GM19240 (cell line): ENCODE data around the gene AQP3.
"Not testable (repeated sequence)": the region's sequence is repeated elsewhere in the genome, so short reads cannot be mapped to it uniquely, and the experiment has no call there.

Source experiments
- DNase-seq: peaks from one replicate; pipeline ENCODE4 v3.0.0; 2011; ENCODE audit warnings: low spot score; ENCODE audit not compliant: insufficient read length

The AQP3 gene

DNA sequence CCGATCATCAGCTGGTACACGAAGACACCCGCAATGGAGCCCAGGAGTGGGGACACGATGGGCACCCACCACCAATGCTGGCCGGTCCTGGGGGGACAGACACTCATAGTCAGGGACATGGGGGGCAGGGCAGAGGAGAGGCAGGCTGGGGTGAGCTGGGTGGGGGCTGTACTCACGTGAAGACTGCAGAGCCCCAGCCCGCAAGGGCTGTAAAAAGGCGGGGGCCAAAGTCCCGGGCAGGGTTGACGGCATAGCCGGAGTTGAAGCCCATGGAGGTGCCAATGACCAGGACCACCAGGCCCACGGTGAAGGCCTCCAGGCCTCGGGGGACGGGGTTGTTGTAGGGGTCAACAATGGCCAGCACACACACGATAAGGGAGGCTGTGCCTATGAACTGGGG, 5.3 kb downstream of the AQP3 start:
- DNase-seq = no peak

GRCh38 chr9:33440609-33441008, 6.8 kb downstream of the AQP3 start:
- no peak for DNase-seq

DNA sequence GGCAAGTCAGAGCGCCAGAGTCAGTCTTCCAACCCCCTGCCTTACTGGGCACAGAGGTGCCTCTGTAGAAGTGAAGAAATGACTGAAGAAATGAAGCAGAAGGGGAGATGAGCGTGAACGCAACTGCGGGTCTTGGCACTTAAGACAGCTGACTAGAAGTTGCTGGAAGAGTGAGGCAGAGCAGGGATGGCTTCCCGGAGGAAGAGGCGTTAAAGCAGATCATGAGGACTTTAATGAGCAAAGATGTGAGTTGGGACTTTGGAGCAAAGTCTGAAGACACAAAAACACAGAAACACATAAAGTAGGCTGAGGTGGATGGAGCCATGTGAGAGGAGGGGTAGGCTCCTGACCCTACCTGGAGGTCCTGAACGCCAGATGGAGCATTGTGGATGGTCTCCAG, 7.2 kb downstream of the AQP3 start:
- DNase-seq = no peak

- DNase-seq = no peak
Observed at GRCh38 chr9:33439731-33440130, 7.7 kb downstream of the AQP3 start.

GRCh38 chr9:33438926-33439680, 8.3 kb downstream of the AQP3 start:
- DNase-seq = no peak

DNA sequence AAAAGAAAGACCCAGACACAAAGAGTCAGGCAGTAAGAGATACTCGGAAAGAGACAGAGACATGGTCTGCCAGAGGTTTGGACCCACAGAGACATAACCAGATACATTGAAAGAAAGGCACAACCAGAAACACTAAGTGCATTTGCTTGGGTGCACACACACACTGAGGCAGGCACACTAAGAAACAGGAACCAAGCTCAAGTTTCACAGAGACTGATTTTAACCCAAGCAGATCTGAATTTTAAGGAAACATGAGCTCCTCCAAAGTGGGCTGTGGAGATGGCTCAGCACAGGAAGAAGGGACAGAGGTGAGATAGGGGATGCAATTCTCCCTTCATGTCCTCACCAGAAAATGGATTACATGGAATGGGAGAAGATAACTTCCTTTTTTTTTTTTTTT, 9.5 kb downstream of the AQP3 start:
- no peak for DNase-seq

DNA sequence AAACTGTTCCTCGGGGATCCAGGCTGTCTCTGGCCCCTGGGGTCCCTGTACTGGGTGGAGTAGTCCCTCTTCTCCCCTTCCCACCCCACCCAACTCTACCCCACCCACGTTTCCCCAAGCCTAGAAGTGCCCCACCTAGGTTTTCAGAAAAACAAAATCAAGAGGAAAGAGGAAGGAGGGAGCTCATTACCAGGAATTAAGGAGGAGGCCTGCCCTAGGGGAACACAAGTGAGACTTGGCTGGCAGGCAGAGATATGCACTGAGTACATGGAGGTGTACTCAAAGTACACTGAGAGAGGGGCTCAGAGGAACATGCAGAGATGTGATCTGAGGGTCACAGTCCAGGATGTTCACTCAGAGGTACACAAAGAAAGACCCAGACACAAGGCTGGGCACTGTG, 10.2 kb downstream of the AQP3 start:
- DNase-seq = no peak

- DNase-seq = no peak
Observed at GRCh38 chr9:33436445-33436844, 10.9 kb downstream of the AQP3 start.

DNA sequence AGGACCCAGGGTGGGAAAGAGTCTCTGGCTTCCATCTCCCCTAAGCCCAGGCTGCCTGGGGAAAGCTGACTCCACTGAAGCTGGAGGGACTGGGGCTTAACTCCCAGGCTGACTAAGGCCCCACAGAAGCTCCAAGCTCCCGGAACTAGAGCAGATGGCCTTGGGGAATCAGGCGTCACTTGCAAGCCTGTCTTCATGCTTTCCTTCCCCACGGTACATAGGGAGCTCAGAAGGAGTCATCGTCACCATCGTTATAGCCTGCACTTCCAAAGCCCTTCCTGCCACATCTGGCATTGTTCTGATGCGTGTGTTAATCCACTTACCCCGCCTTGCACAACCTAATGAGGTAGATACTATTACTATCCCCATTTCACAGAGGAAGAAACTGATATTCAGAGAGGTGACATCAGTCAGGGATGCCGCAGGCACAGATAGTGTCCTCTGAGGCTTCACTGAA, 11.5 kb downstream of the AQP3 start:
- no peak for DNase-seq

- no peak for DNase-seq
Observed at GRCh38 chr9:33434317-33435105, 12.9 kb downstream of the AQP3 start.

GRCh38 chr9:33433871-33434270, 13.5 kb downstream of the AQP3 start:
- no peak for DNase-seq

- DNase-seq = no peak
Observed at GRCh38 chr9:33431420-33431819, 16.0 kb downstream of the AQP3 start.

GRCh38 chr9:33430942-33431341, 16.5 kb downstream of the AQP3 start:
- DNase-seq = no peak

DNA sequence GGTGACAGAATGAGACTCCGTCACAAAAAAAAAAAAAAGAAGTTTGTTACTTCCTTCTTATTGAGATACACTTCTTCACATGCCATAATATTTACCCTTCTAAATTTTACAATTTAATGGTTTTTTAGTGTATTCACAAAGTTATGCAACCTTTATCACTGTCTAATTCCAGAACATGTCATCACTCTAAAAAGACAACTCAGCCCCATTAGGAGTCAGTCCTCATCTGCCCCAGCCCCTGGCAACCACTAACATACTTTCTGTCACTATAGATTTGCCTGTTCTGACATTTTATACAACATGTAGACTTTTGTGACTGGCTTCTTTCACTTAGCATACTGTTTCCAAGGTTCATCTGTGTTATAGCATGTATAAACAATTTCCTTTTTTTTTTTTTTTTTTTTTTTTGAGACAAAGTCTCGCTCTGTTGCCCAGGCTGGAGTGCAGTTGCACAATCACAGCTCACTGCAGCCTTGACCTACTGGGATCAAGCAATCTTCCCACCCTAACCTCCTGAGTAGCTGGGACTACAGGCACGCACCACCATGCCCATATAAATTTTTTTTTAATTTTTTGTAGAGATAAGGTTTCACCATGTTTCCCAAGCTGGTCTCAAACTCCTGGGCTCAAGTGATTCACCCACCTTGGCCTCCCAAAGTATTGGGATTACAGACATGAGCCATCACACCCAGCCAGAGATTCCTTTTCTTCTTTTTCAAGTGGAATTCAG, 18.0 kb downstream of the AQP3 start:
- no peak for DNase-seq

DNA sequence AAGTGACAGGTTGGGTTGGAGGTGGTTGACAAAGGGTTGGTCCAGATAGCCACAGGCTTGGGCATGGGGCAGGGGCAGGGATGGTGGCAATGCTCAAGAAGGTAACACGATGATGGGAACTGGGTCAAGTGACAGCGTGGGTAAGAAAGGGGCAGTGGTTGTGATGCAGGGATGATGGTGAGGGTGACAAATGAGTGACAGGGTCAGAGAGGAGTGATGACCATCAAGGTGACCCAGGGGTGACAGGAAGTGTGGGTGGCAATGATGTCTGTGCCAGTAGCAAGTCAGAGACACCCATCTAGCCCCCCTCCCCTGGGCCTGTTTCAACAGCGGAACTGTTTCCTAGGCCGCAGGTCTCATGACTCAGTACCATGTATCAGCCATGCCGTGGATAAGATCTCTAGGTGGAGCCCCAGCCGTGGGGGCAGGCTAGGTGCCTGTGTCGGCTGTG, 20.5 kb downstream of the AQP3 start:
- no peak for DNase-seq

GRCh38 chr9:33425128-33425533, 22.3 kb downstream of the AQP3 start:
- no peak for DNase-seq

DNA sequence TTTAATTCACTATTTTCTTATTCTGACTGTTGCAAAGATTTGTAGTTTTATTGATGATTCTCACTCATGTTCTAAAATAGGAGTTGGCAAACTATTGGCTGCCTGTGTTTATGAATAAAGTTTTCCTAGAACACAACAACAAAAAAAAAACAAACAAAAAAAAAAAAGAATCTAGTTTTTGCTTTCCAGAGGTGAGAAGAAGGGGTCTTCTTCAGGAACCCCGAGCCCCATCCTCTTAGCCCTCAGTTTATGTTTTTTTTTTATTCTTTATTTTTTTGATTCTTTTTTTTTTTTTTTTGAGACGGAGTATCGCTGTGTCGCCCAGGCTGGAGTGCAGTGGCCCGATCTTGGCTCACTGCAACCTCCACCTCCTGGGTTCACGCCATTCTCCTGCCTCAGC, 22.9 kb downstream of the AQP3 start:
- not testable (repeated sequence) for DNase-seq

- DNase-seq = not testable (repeated sequence)
Observed at GRCh38 chr9:33424043-33424442, 23.4 kb downstream of the AQP3 start.

GRCh38 chr9:33419708-33420303, 27.6 kb downstream of the AQP3 start:
- no peak for DNase-seq

GRCh38 chr9:33418090-33418489, 29.3 kb downstream of the AQP3 start:
- DNase-seq = no peak

GRCh38 chr9:33416996-33417395, 30.4 kb downstream of the AQP3 start:
- no peak for DNase-seq
